Gastrocnemius medialis (tissue), 4 donors: Measurements from ENCODE around the gene SHC4. TPM values are rescaled to one million over a fixed set of nuclear protein-coding genes. Genes with fewer than 3 reads are reported as not detected.

Source experiments
- ATAC-seq, 2 donors: fragments of 150-250 bp; one replicate each; pipeline ENCODE4 v1.9.1; 2016
- DNase-seq, 2 donors: peaks; one replicate each; pipeline ENCODE4 v3.0.0-alpha.2; 2019
- H3K27ac ChIP-seq, 4 donors: fragments of 200-600 bp; sonication (generic); 1 replicate in 1 of 4; 2 replicates in 3 of 4; pipeline ENCODE4 v1.5.1; 2016 to 2018; ENCODE audit warnings: mild to moderate bottlenecking in 2 of 4, moderate library complexity in 1 of 4
- H3K27me3 ChIP-seq, 3 donors: fragments of 200-600 bp; sonication (generic) in 2 of 3; 1 replicate in 1 of 3; 2 replicates in 2 of 3; pipeline versions ENCODE4 v1.5.1 to v1.6.0; 2016 to 2019; ENCODE audit warnings: mild to moderate bottlenecking in 1 of 3, moderate library complexity in 1 of 3
- H3K36me3 ChIP-seq, 2 donors: fragments of 200-600 bp; sonication (generic) in 1 of 2; one replicate each; pipeline ENCODE4 v1.5.1; 2017 to 2018
- H3K4me1 ChIP-seq, 2 donors: fragments of 200-600 bp; sonication (generic) in 1 of 2; one replicate each; pipeline ENCODE4 v1.5.1; 2016 to 2017; ENCODE audit warnings: mild to moderate bottlenecking in 2 of 2
- H3K4me3 ChIP-seq, 4 donors: fragments of 200-600 bp; sonication (generic) in 3 of 4; 1 replicate in 1 of 4; 2 replicates in 3 of 4; pipeline ENCODE4 v1.5.1; 2016 to 2019; ENCODE audit warnings: mild to moderate bottlenecking in 2 of 4
- H3K9me3 ChIP-seq, 3 donors: fragments of 200-600 bp; sonication (generic) in 2 of 3; 1 replicate in 1 of 3; 2 replicates in 2 of 3; pipeline ENCODE4 v1.5.1; 2016 to 2019
- CTCF ChIP-seq, 5 experiments: fragments of 450-650 bp in 3 of 5; fragments of 200-600 bp in 2 of 5; sonication (generic) in 2 of 5; IDR thresholded peaks in 4 of 5; conservative IDR thresholded peaks in 1 of 5; 1 replicate in 4 of 5; 2 replicates in 1 of 5; pipeline ENCODE4 v1.5.1; 2016 to 2019; ENCODE audit warnings: antibody characterized with exemption in 5 of 5, mild to moderate bottlenecking in 3 of 5, moderate library complexity in 3 of 5
- POLR2A ChIP-seq, 2 donors: fragments of 450-650 bp; IDR thresholded peaks; one replicate each; pipeline ENCODE4 v1.6.1; 2017; ENCODE audit warnings: antibody characterized with exemption in 2 of 2, mild to moderate bottlenecking in 2 of 2, moderate library complexity in 2 of 2
- in situ Hi-C, 4 donors: fragments of 200-750 bp; cut with MboI; loops; one replicate each; pipeline versions ENCODE4 v1.15.0 to v1.8.0; 2017; ENCODE audit warnings: low sequenced_read_pairs in 4 of 4
- intact Hi-C: fragments of 100-400 bp; cut with DNase I; formaldehyde crosslinking; loops from one replicate; pipeline ENCODE4 v1.15.1; 2023; ENCODE audit warnings: low total_unique reads
- total RNA-seq, 4 donors: library from RNA; depleted of rRNA; stranded (reverse); fragments of >200 nt; gene quantifications; one replicate each; pipeline versions ENCODE4 v1.1.0 to v1.2.3, GENCODE V29; 2016

Gene SHC4
- total RNA-seq, 4 donors from 2014 or later = 0.29 to 0.39 TPM; not detected in 2

- ATAC-seq (no peak), DNase-seq (no peak)
- TF ChIP-seq CTCF (IDR thresholded peaks at IDR 0.05 in 4 of 5, conservative IDR thresholded peaks at IDR 0.05 in 1 of 5) = no peak
- no peak for TF ChIP-seq POLR2A (IDR thresholded peaks at IDR 0.05)
- intact Hi-C loops (no loop called here), in situ Hi-C loops (no loop called here)
- Histone ChIP-seq H3K36me3 (no peaks in the 10 kb centered on the region), H3K4me1 (peaks cover 14 to 16% of the 10 kb centered on the region in 2 donors), H3K27me3 (no peaks in the 10 kb centered on the region), H3K9me3 (no peaks in the 10 kb centered on the region), H3K27ac (no peak overlapping the region), H3K4me3 (no peak overlapping the region)
Measured at GRCh38 chr15:48883699-48884098, 80.0 kb downstream of the SHC4 start.

GRCh38 chr15:48880070-48880634 lies 83.6 kb downstream of the SHC4 start:
- TF ChIP-seq POLR2A (IDR thresholded peaks at IDR 0.05) = no peak
- no peak for TF ChIP-seq CTCF (IDR thresholded peaks at IDR 0.05 in 4 of 5, conservative IDR thresholded peaks at IDR 0.05 in 1 of 5)
- no peak overlapping the region for H3K4me3 ChIP-seq
- H3K27me3 ChIP-seq = no peaks in the 10 kb centered on the region
- ATAC-seq = no peak
- no peaks in the 10 kb centered on the region for H3K9me3 ChIP-seq
- in situ Hi-C loops = no loop called here
- H3K27ac ChIP-seq = no peak overlapping the region
- intact Hi-C loops = no loop called here
- peaks cover 18 to 19% of the 10 kb centered on the region in 2 donors for H3K4me1 ChIP-seq
- no peaks in the 10 kb centered on the region for H3K36me3 ChIP-seq
- DNase-seq = no peak

GRCh38 chr15:48877630-48878595 lies 85.8 kb downstream of the SHC4 start, which contains the start of gene EID1:
Gene EID1, plus strand, starts transcription at chr15:48878134. Its CDS starts 43 bp downstream, at chr15:48878177.
- no peaks in the 10 kb centered on the region for H3K9me3 ChIP-seq
- peak within 1 kb of the TSS; percentile 74 to 87 (median 81) for H3K4me3 ChIP-seq
- TF ChIP-seq CTCF (IDR thresholded peaks at IDR 0.05 in 4 of 5, conservative IDR thresholded peaks at IDR 0.05 in 1 of 5) (no peak), POLR2A (IDR thresholded peaks at IDR 0.05) (peak; percentile 49 to 50)
- no peaks in the 10 kb centered on the region for H3K27me3 ChIP-seq
- peaks cover 18 to 19% of the 10 kb centered on the region in 2 donors for H3K4me1 ChIP-seq
- H3K27ac ChIP-seq = peak within 1 kb of the TSS; percentile 79 to 87 (median 83)
- DNase-seq = peak; percentile 79 to 89
- in situ Hi-C loops (no loop called here), intact Hi-C loops (loop anchor here (2.0 to 5.0 kb wide), 3 partner anchors 85 to 279 kb away; partner anchors contain the start of genes COPS2, SECISBP2L and SHC4)
- ATAC-seq = peak; percentile 98 to 99
- H3K36me3 ChIP-seq = no peaks in the 10 kb centered on the region

GRCh38 chr15:48876057-48876456 lies 87.7 kb downstream of the SHC4 start:
- Histone ChIP-seq H3K9me3 (no peaks in the 10 kb centered on the region), H3K27me3 (no peaks in the 10 kb centered on the region), H3K4me1 (peaks cover 18 to 19% of the 10 kb centered on the region in 2 donors), H3K36me3 (no peaks in the 10 kb centered on the region), H3K27ac (no peak overlapping the region), H3K4me3 (no peak overlapping the region)
- ATAC-seq = no peak
- intact Hi-C loops = loop anchor here (5.0 kb wide), 2 partner anchors 171 to 281 kb away; partner anchors contain the start of genes COPS2 and SECISBP2L
- in situ Hi-C loops = no loop called here
- DNase-seq = no peak
- no peak for TF ChIP-seq CTCF (IDR thresholded peaks at IDR 0.05 in 4 of 5, conservative IDR thresholded peaks at IDR 0.05 in 1 of 5)
- TF ChIP-seq POLR2A (IDR thresholded peaks at IDR 0.05) = no peak
